H9 (cell line): ENCODE data around the gene LRRC51. TPM values are rescaled to one million over a fixed set of nuclear protein-coding genes. Genes with fewer than 3 reads are reported as not detected.
A peak's percentile ranks its signal among the peaks of the same experiment; 100 is the strongest.

Source experiments
- DNase-seq: peaks from one replicate; pipeline ENCODE4 v3.0.0-alpha.2; 2017
- H2AFZ ChIP-seq: one replicate; pipeline ENCODE4 v1.6.1; 2013; ENCODE audit warnings: mild to moderate bottlenecking, low read length, control low read depth, moderate library complexity
- H2AK5ac ChIP-seq: 2 replicates; pipeline ENCODE4 v1.6.1; 2013; ENCODE audit warnings: low read length, control low read depth, mixed read lengths; ENCODE audit not compliant: insufficient read length
- H2BK120ac ChIP-seq: one replicate; pipeline ENCODE4 v1.6.1; 2013; ENCODE audit warnings: low read depth, mild to moderate bottlenecking, low read length, control low read depth, inconsistent platforms; ENCODE audit not compliant: poor library complexity, severe bottlenecking
- H2BK12ac ChIP-seq: 2 replicates; pipeline ENCODE4 v1.6.1; 2013; ENCODE audit warnings: low read length, control low read depth, mixed read lengths, low read depth; ENCODE audit not compliant: insufficient read length
- H2BK15ac ChIP-seq: 2 replicates; pipeline ENCODE4 v1.6.1; 2013; ENCODE audit warnings: low read depth, low read length, control low read depth
- H2BK20ac ChIP-seq: one replicate; pipeline ENCODE4 v1.6.1; 2013; ENCODE audit warnings: low read depth, mild to moderate bottlenecking, low read length, control low read depth, inconsistent platforms; ENCODE audit not compliant: poor library complexity, severe bottlenecking
- H2BK5ac ChIP-seq: 2 replicates; pipeline ENCODE4 v1.6.1; 2013; ENCODE audit warnings: low read length, control low read depth, mixed read lengths; ENCODE audit not compliant: insufficient read length
- H3K14ac ChIP-seq: 2 replicates; pipeline ENCODE4 v1.6.1; 2013; ENCODE audit warnings: low read length, control low read depth; ENCODE audit not compliant: insufficient read depth
- H3K18ac ChIP-seq: 2 replicates; pipeline ENCODE4 v1.6.1; 2013; ENCODE audit warnings: low read depth, mild to moderate bottlenecking, mixed read lengths, low read length, control low read depth; ENCODE audit not compliant: insufficient read length
- H3K23ac ChIP-seq: 2 replicates; pipeline ENCODE4 v1.6.1; 2013; ENCODE audit warnings: low read length, control low read depth, mixed read lengths, low read depth; ENCODE audit not compliant: insufficient read length
- H3K23me2 ChIP-seq: 2 replicates; pipeline ENCODE4 v1.6.1; 2013; ENCODE audit warnings: low read depth, mild to moderate bottlenecking, mixed read lengths, low read length, control low read depth; ENCODE audit not compliant: insufficient read length, poor library complexity, severe bottlenecking
- H3K27ac ChIP-seq: 2 replicates; pipeline ENCODE4 v1.5.1; 2013; ENCODE audit warnings: low read length, control low read depth, mixed read lengths, low read depth; ENCODE audit not compliant: insufficient read length
- H3K27me3 ChIP-seq: 2 replicates; pipeline ENCODE4 v1.6.1; 2013; ENCODE audit warnings: low read length, control low read depth, inconsistent platforms; ENCODE audit not compliant: insufficient read depth
- H3K4ac ChIP-seq: 2 replicates; pipeline ENCODE4 v1.6.1; 2013; ENCODE audit warnings: low read depth, mild to moderate bottlenecking, control low read depth, inconsistent platforms, low read length, moderate library complexity
- H3K4me1 ChIP-seq: 2 replicates; pipeline ENCODE4 v1.6.1; 2013; ENCODE audit warnings: low read length, control low read depth, inconsistent platforms; ENCODE audit not compliant: insufficient read depth
- H3K4me2 ChIP-seq: 2 replicates; pipeline ENCODE4 v1.6.1; 2013; ENCODE audit warnings: low read length, control low read depth, mixed read lengths; ENCODE audit not compliant: insufficient read length, insufficient read depth
- H3K56ac ChIP-seq: 2 replicates; pipeline ENCODE4 v1.6.1; 2013; ENCODE audit warnings: low read depth, mild to moderate bottlenecking, mixed read lengths, low read length, control low read depth; ENCODE audit not compliant: insufficient read length
- H3K79me1 ChIP-seq: 2 replicates; pipeline ENCODE4 v1.6.1; 2013; ENCODE audit warnings: low read depth, mild to moderate bottlenecking, moderate library complexity, low read length, control low read depth, inconsistent platforms; ENCODE audit not compliant: insufficient read depth, poor library complexity, severe bottlenecking
- H3K79me2 ChIP-seq: 2 replicates; pipeline ENCODE4 v1.6.1; 2013; ENCODE audit warnings: low read length, control low read depth, inconsistent platforms; ENCODE audit not compliant: insufficient read depth
- H3K9ac ChIP-seq: 2 replicates; pipeline ENCODE4 v1.6.1; 2013; ENCODE audit warnings: low read length, control low read depth, mixed read lengths; ENCODE audit not compliant: insufficient read length; ENCODE audit errors: extremely low read depth
- H3K9me3 ChIP-seq: one replicate; pipeline ENCODE4 v1.6.1; 2013; ENCODE audit warnings: low read depth, low read length, inconsistent platforms; ENCODE audit not compliant: control insufficient read depth
- H3T11ph ChIP-seq: one replicate; pipeline ENCODE4 v1.6.1; 2013; ENCODE audit warnings: mild to moderate bottlenecking, low read length, control low read depth, inconsistent platforms
- H4K20me1 ChIP-seq: one replicate; pipeline ENCODE4 v1.6.1; 2013; ENCODE audit not compliant: control insufficient read depth, insufficient read length, insufficient read depth
- H4K5ac ChIP-seq: 2 replicates; pipeline ENCODE4 v1.6.1; 2013; ENCODE audit warnings: low read depth, mild to moderate bottlenecking, mixed read lengths, low read length, control low read depth; ENCODE audit not compliant: insufficient read length
- H4K8ac ChIP-seq: replicated peaks from 2 replicates; pipeline ENCODE4 v1.6.1; 2013; ENCODE audit warnings: low read length, control low read depth, mixed read lengths, low read depth; ENCODE audit not compliant: insufficient read length
- H4K91ac ChIP-seq: 2 replicates; pipeline ENCODE4 v1.6.1; 2013; ENCODE audit warnings: low read depth, mild to moderate bottlenecking, moderate library complexity, mixed read lengths, low read length, control low read depth; ENCODE audit not compliant: insufficient read length
- H3K27ac Mint-ChIP-seq, 3 experiments: 2 replicates in 2 of 3; 3 replicates in 1 of 3; pipeline ENCODE4 v1.8.0; 2020 to 2021; ENCODE audit warnings: mixed read lengths in 3 of 3, mild to moderate bottlenecking in 1 of 3, moderate library complexity in 1 of 3
- H3K27me3 Mint-ChIP-seq: 2 replicates; pipeline ENCODE4 v1.8.0; 2021; ENCODE audit warnings: low read depth, mild to moderate bottlenecking, moderate library complexity, mixed read lengths
- H3K36me3 Mint-ChIP-seq, 3 experiments: 2 replicates in 2 of 3; 3 replicates in 1 of 3; pipeline ENCODE4 v1.8.0; 2020 to 2021; ENCODE audit warnings: low read depth in 3 of 3, mixed read lengths in 3 of 3; ENCODE audit not compliant: insufficient read depth in 1 of 3
- H3K4me1 Mint-ChIP-seq, 2 experiments: 2 replicates each; pipeline ENCODE4 v1.8.0; 2020; ENCODE audit warnings: mixed read lengths in 2 of 2
- H3K4me3 Mint-ChIP-seq, 2 experiments: 2 replicates in 1 of 2; 3 replicates in 1 of 2; pipeline ENCODE4 v1.8.0; 2020 to 2021; ENCODE audit warnings: mild to moderate bottlenecking in 2 of 2, mixed read lengths in 2 of 2, moderate library complexity in 1 of 2
- H3K9me3 Mint-ChIP-seq, 2 experiments: 2 replicates in 1 of 2; 3 replicates in 1 of 2; pipeline ENCODE4 v1.8.0; 2020; ENCODE audit warnings: mild to moderate bottlenecking in 2 of 2, mixed read lengths in 2 of 2, moderate library complexity in 1 of 2
- CTCF ChIP-seq: fragments of 200-600 bp; sonication (generic); conservative IDR thresholded peaks from 3 replicates; pipeline ENCODE4 v1.8.0; 2021; ENCODE audit warnings: antibody characterized with exemption, mild to moderate bottlenecking
- total RNA-seq: library from RNA; stranded (reverse); gene quantifications from 2 replicates; pipeline ENCODE4 v1.2.1, GENCODE V29; 2021

The LRRC51 gene
- total RNA-seq, 1 experiment from 2014 or later: 3.1 TPM

- Mint-ChIP-seq H3K4me3 (no peak overlapping the region), H3K27me3 (no peaks in the 10 kb centered on the region), H3K27ac (peak overlapping the region in 2 of 3 experiments; percentile 21 to 36; a peak in 2 of 7 replicates), H3K9me3 (no peaks in the 10 kb centered on the region), H3K36me3 (peaks cover 1 to 23% (median 18%) of the 10 kb centered on the region in 3 experiments; a peak in 6 of 7 replicates), H3K4me1 (peaks cover 36 to 44% of the 10 kb centered on the region in 2 experiments)
- Histone ChIP-seq H2AFZ (no peak overlapping the region), H2BK12ac (no peak overlapping the region), H4K8ac (no peak overlapping the region), H3K79me2 (peaks cover 2% of the 10 kb centered on the region; the same call in 1 of the 2 replicates), H3K14ac (no peak overlapping the region), H3K4ac (no peak overlapping the region), H2AK5ac (no peak overlapping the region), H3K4me2 (no peak overlapping the region), H2BK120ac (no peak overlapping the region), H2BK5ac (no peak overlapping the region), H3K56ac (no peak overlapping the region), H2BK15ac (no peak overlapping the region), H3K4me1 (peaks cover 5% of the 10 kb centered on the region; the same call in 1 of the 2 replicates), H3K27me3 (no peaks in the 10 kb centered on the region), H3K18ac (no peak overlapping the region), H3T11ph (no peak overlapping the region), H3K27ac (no peak overlapping the region), H4K5ac (no peak overlapping the region), H3K79me1 (peaks cover 4% of the 10 kb centered on the region), H4K20me1 (no peaks in the 10 kb centered on the region), H3K23ac (no peak overlapping the region), H3K9ac (no peak overlapping the region), H2BK20ac (no peak overlapping the region), H3K23me2 (no peaks in the 10 kb centered on the region), H4K91ac (no peak overlapping the region), H3K9me3 (no peaks in the 10 kb centered on the region)
- no peak for TF ChIP-seq CTCF
- no peak for DNase-seq
Measured at GRCh38 chr11:72069200-72069599, 11.4 kb upstream of the LRRC51 start.
